NCI-H69 (cell line): ENCODE results near the gene TBKBP1.

Source experiments
- DNase-seq: peaks from one replicate; lab custom pipeline; 2025; lab: John Stamatoyannopoulos, UW

TBKBP1 gene

GRCh38 chr17:47715669-47716325 is 21.8 kb downstream of the TBKBP1 start:
- DNase-seq = no peak

GRCh38 chr17:47716375-47716774 is 22.4 kb downstream of the TBKBP1 start:
- no peak for DNase-seq

- no peak for DNase-seq
These were observed 23.3 kb downstream of the TBKBP1 start for GRCh38 chr17:47717261-47717697.

GRCh38 chr17:47717979-47718621 is 24.1 kb downstream of the TBKBP1 start:
- DNase-seq = peak; percentile 74

GRCh38 chr17:47718634-47719405 is 24.9 kb downstream of the TBKBP1 start:
- peak; percentile 36 for DNase-seq

- DNase-seq = no peak
These were observed 25.6 kb downstream of the TBKBP1 start for GRCh38 chr17:47719411-47720152.

GRCh38 chr17:47720196-47720595 is 26.2 kb downstream of the TBKBP1 start:
- DNase-seq = no peak

- DNase-seq = peak; percentile 46
These were observed 27.0 kb downstream of the TBKBP1 start for GRCh38 chr17:47720754-47721533.

- DNase-seq = peak; percentile 51
These were observed 27.8 kb downstream of the TBKBP1 start for GRCh38 chr17:47721725-47722124.

GRCh38 chr17:47724705-47725104 is 30.7 kb downstream of the TBKBP1 start:
- DNase-seq = no peak

- DNase-seq = peak; percentile 43
These were observed 31.6 kb downstream of the TBKBP1 start for GRCh38 chr17:47725446-47726111.

GRCh38 chr17:47726796-47727703 is 33.1 kb downstream of the TBKBP1 start:
- peak; percentile 26 for DNase-seq

GRCh38 chr17:47727704-47728036 is 33.7 kb downstream of the TBKBP1 start:
- no peak for DNase-seq

- DNase-seq = no peak
These were observed 34.4 kb downstream of the TBKBP1 start for GRCh38 chr17:47728214-47728877.

- no peak for DNase-seq
These were observed 35.5 kb downstream of the TBKBP1 start for GRCh38 chr17:47729476-47729875.

- no peak for DNase-seq
These were observed 36.7 kb downstream of the TBKBP1 start for GRCh38 chr17:47730681-47731080.

- no peak for DNase-seq
These were observed 37.4 kb downstream of the TBKBP1 start for GRCh38 chr17:47731396-47731795.

GRCh38 chr17:47732399-47733046 is 38.6 kb downstream of the TBKBP1 start:
- peak; percentile 16 for DNase-seq
